BJ (cell line): ENCODE measurements around the gene LRMDA. TPM values are rescaled to one million over a fixed set of nuclear protein-coding genes. Genes with fewer than 3 reads are reported as not detected.

Source experiments
- CTCF ChIA-PET: fragments of 350-600 bp; formaldehyde crosslinking; extraction: SDS; loops from one replicate; lab custom pipeline; 2021; ENCODE audit warnings: antibody characterized with exemption, inconsistent platforms; lab: Yijun Ruan, JAX
- POLR2A ChIA-PET: fragments of 300-600 bp; sonication (Branson Sonifier 250); formaldehyde crosslinking; extraction: SDS; loops from one replicate; lab custom pipeline; 2021; ENCODE audit warnings: antibody characterized with exemption; lab: Charles Lee
- DNase-seq: peaks from one replicate; pipeline ENCODE4 v3.0.0-alpha.2; 2011; ENCODE audit warnings: low read depth
- H3K27me3 ChIP-seq: 2 replicates; pipeline ENCODE4 v1.6.0; 2011; ENCODE audit warnings: low read length; ENCODE audit not compliant: control insufficient read depth, insufficient read depth
- H3K36me3 ChIP-seq: 2 replicates; pipeline ENCODE4 v1.5.1; 2011; ENCODE audit warnings: low read length; ENCODE audit not compliant: control insufficient read depth, insufficient read depth
- H3K4me3 ChIP-seq: 2 replicates; pipeline ENCODE4 v1.5.1; 2011; ENCODE audit warnings: low read depth, mild to moderate bottlenecking, control low read depth, low read length
- polyA plus RNA-seq: library from polyadenylated mRNA; depleted of rRNA; stranded (reverse); fragments of >200 nt; gene quantifications from 2 replicates; pipeline ENCODE4 v1.2.3, GENCODE V29; 2011
- TF ChIP-seq, protein P1 (sequence below): IDR thresholded peaks from 2 replicates; pipeline ENCODE4 v1.5.1; 2011; ENCODE audit warnings: low read depth, mild to moderate bottlenecking, control low read depth, inconsistent platforms, low read length, moderate library complexity; ENCODE audit not compliant: insufficient read depth

Gene LRMDA
- polyA plus RNA-seq, 1 experiment: not detected

DNA sequence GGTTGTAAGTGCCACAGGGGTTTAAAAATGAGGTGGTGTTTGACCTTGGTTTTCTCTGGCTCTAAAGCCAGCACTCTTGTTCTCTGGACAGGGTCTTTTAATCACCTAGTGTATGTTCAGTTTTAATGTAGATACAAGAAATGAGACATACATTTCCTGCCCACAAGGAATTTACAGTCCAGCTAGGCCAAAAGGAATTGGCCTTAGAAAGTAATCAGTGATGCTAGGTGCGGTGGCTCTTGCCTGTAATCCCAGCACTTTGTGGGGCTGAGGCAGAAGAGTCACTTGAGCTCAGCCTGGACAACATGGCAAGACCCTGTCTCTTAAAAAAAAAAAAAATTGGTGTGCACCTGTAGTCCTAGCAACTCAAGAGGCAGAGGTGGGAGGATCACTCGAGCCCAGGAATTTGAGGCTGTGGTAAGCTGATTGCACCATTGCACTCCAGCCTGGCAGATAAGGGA is 100.2 kb downstream of the LRMDA start:
- CTCF ChIA-PET: interaction anchor here (0.6 kb wide), 1 partner anchor 406 kb away, joined by 3 read pairs; no protein-coding TSS in a partner anchor
- TF ChIP-seq, protein P1, sequence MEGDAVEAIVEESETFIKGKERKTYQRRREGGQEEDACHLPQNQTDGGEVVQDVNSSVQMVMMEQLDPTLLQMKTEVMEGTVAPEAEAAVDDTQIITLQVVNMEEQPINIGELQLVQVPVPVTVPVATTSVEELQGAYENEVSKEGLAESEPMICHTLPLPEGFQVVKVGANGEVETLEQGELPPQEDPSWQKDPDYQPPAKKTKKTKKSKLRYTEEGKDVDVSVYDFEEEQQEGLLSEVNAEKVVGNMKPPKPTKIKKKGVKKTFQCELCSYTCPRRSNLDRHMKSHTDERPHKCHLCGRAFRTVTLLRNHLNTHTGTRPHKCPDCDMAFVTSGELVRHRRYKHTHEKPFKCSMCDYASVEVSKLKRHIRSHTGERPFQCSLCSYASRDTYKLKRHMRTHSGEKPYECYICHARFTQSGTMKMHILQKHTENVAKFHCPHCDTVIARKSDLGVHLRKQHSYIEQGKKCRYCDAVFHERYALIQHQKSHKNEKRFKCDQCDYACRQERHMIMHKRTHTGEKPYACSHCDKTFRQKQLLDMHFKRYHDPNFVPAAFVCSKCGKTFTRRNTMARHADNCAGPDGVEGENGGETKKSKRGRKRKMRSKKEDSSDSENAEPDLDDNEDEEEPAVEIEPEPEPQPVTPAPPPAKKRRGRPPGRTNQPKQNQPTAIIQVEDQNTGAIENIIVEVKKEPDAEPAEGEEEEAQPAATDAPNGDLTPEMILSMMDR: no peak

DNA sequence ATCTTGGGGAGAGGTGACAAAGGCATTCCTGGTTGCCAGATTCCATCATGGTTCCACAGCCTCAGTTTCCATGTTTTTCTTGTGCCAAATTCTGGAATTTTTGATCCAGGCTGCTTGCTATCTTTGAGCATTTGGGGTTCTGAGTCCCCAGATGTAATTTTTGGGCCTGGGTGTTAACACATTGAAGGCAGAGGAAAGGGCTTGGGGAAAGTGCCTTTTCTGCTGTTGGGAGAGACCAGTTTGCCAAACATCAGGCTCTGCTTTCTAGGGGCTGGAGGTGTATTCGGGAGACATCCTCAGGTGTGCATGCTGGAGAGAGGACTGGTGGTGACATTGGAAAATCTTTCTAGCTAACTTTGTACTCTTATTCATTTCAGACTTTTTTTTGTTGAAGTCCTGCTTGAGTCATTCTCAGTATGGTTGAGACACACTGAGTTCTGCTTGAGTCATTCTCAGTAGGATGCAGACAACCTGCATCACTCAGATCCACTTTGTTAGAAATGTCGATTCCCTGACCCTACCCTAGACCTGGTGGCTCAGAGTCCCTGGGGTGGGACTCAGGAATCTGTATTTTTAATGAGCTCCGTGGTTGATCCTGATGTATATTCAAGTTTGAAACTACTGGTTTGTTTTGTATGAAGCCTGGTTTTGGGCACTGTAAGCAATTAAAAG is 101.0 kb downstream of the LRMDA start:
- no peak for DNase-seq
- Histone ChIP-seq H3K27me3 (no peaks in the 10 kb centered on the region), H3K4me3 (no peak overlapping the region), H3K36me3 (no peaks in the 10 kb centered on the region)
- CTCF ChIA-PET: interaction anchor here (0.6 kb wide), 1 partner anchor 406 kb away, joined by 3 read pairs; no protein-coding TSS in a partner anchor
- TF ChIP-seq, protein P1: no peak
- POLR2A ChIA-PET: no interaction called here

More for the DNA sequence above, 100.2 kb downstream of the LRMDA start:
- H3K27me3 ChIP-seq: no peaks in the 10 kb centered on the region
- H3K4me3 ChIP-seq: no peak overlapping the region
- POLR2A ChIA-PET: no interaction called here
- no peak for DNase-seq
- no peaks in the 10 kb centered on the region for H3K36me3 ChIP-seq

DNA sequence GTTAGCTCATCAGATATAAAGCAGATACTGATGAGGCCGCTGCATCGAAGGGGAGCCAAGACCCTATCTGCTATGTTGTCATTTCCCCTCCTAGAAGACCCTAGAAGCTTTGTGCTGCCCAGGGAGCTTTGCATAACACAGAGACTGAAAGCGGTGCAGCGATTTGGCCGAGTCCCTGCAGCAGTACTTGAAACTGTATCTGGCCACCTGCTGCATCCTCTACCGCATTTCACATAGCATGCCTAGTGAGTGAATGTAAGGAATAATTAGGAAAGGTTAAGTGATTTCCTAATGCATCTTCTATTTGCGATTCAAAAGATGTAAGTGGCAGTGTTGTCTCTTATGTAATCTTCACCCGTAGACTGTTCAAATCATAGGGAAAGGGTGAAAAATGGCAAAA is 106.7 kb downstream of the LRMDA start:
- TF ChIP-seq, protein P1: no peak
- POLR2A ChIA-PET: no interaction called here
- DNase-seq: no peak
- no peak overlapping the region for H3K4me3 ChIP-seq
- H3K27me3 ChIP-seq: no peaks in the 10 kb centered on the region; the same call in 1 of the 2 replicates
- no peaks in the 10 kb centered on the region for H3K36me3 ChIP-seq
- CTCF ChIA-PET: no interaction called here

DNA sequence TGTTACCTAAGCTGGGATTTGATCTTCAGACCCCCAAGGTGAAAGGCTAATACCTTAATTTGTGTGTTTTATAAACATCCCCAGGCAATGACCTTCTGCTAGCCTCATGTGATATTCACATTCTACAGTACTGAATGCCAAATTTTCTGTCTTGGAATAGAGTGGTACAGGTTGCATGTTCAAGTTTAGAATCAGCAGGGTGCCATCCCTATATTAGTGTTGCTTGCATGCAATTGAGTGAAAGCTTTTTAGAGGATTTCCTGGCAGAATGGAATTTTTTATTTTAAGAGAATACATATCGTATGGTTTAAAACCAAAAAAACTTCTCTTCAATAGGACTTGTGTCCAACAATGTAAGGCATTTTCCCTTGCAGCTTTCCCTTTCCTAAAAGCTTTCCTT is 107.3 kb downstream of the LRMDA start:
- ChIA-PET POLR2A (no interaction called here), CTCF (no interaction called here)
- H3K27me3 ChIP-seq: no peaks in the 10 kb centered on the region; the same call in 1 of the 2 replicates
- no peak for DNase-seq
- no peak overlapping the region for H3K4me3 ChIP-seq
- TF ChIP-seq, protein P1: no peak
- H3K36me3 ChIP-seq: no peaks in the 10 kb centered on the region

DNA sequence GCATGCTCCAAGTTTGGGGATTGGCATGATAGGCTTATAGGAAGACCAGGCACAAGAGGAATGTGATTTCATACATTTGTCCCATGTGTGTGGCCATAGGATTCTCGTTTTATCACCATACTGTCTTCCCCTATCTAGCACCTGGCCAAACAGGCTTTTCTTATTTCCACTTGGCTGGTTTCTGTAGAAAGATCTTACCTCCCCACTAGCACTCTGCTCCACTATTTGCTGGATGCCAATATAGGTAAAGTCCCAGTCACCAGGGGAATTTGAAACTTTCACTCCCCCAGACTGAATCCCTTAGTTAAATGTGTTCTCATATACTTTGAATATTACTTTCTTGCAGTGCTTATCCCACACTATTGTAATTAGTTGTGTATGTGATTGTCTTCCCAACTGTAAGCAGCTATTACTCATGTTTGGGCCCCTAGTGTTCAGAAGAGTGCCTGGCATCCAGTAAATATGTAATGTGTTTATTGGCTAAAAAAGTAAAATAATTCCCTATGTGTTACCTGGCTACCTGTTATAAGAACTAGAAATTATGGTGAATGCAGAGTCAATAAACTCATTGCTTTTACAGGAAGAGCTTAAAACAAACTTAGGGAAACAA is 109.0 kb downstream of the LRMDA start:
- ChIA-PET CTCF (interaction anchor here (1.3 kb wide), 1 partner anchor 15 kb away, joined by 3 read pairs; no protein-coding TSS in a partner anchor), POLR2A (no interaction called here)
- Histone ChIP-seq H3K36me3 (no peaks in the 10 kb centered on the region), H3K27me3 (peaks cover 1% of the 10 kb centered on the region), H3K4me3 (no peak overlapping the region)
- TF ChIP-seq, protein P1: no peak
- DNase-seq: no peak
